ENCODE data around the gene CTNNA3. TPM values are rescaled to one million over a fixed set of nuclear protein-coding genes. Genes with fewer than 3 reads are reported as not detected.

CTNNA3 gene
- total RNA-seq, 1 experiment from 2014 or later = 0.32 TPM

DNA sequence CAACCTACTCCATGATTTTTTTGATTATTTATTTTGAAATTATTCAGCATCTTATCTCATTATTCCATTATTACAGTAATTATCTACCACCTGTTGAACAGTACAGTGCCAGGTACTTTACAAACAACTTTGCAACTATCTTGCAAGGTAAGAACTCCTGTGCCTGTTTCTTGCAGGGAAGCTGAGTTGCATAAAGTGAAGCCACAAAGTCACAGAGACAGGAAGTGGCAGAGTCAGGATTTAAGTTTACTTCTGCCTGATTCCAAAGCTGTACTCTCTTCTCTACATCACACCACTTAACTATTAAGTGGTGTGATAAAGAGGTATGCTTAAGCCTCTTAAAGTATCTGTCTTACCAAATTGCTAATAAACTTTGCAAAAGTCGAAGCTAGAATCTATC, 690.0 kb downstream of the CTNNA3 start:
- no peaks in the 10 kb centered on the region for H3K36me3 ChIP-seq (ENCODE audit: control insufficient read depth in 1 of 2, insufficient read depth in 2 of 2, low read length in 2 of 2)
- H3K9me2 ChIP-seq (ENCODE audit: insufficient read depth) = no peaks in the 10 kb centered on the region
- DNase-seq (ENCODE audit: low read depth, low spot score) (no peak), ATAC-seq (no peak)
- no peak overlapping the region for H3K9ac ChIP-seq (ENCODE audit: low read length)
- ChIA-PET CTCF (no interaction called here), RAD21 (ENCODE audit: low non-redundant PET in 1 of 2, low total read pairs in 2 of 2, uncharacterized antibody in 2 of 2, unreplicated experiment in 2 of 2) (no interaction called here), POLR2A (no interaction called here)
- no peak overlapping the region for H3K4me2 ChIP-seq (ENCODE audit: low read length)
- no TSS peak for BruUV-seq (replicated peaks)
- intact Hi-C loops (cut with micrococcal nuclease) = no loop called here
- no peaks in the 10 kb centered on the region for H3K27me3 ChIP-seq (ENCODE audit: insufficient read depth, low read length)
- H3K27ac ChIP-seq (ENCODE audit: low read depth, low read length) = no peak overlapping the region
- no peaks in the 10 kb centered on the region for H3K9me3 ChIP-seq (ENCODE audit: control insufficient read depth in 1 of 2, insufficient read depth in 1 of 2, low read depth in 1 of 2, low read length in 2 of 2)
- TF ChIP-seq JUND (IDR thresholded peaks at IDR 0.05) = no peak
- no peak for TF ChIP-seq ZNF274 (IDR thresholded peaks at IDR 0.05; ENCODE audit: low read depth, low read length)
- TF ChIP-seq EZH2phosphoT487 (IDR thresholded peaks at IDR 0.05; ENCODE audit: borderline replicate concordance) = no peak
- TF ChIP-seq SP1 (IDR thresholded peaks at IDR 0.05; ENCODE audit: low read depth) = no peak
- TF ChIP-seq YY1 (IDR thresholded peaks at IDR 0.05; ENCODE audit: extremely low read depth, insufficient replicate concordance, low read depth, low read length) = no peak
- TF ChIP-seq ELF1 (IDR thresholded peaks at IDR 0.05; ENCODE audit: borderline replicate concordance, low read depth) = no peak
- no peak for TF ChIP-seq SRF (IDR thresholded peaks at IDR 0.05; ENCODE audit: low read depth)
- TF ChIP-seq RAD21 (IDR thresholded peaks at IDR 0.05; ENCODE audit: low read depth) = no peak
- TF ChIP-seq, protein P1, sequence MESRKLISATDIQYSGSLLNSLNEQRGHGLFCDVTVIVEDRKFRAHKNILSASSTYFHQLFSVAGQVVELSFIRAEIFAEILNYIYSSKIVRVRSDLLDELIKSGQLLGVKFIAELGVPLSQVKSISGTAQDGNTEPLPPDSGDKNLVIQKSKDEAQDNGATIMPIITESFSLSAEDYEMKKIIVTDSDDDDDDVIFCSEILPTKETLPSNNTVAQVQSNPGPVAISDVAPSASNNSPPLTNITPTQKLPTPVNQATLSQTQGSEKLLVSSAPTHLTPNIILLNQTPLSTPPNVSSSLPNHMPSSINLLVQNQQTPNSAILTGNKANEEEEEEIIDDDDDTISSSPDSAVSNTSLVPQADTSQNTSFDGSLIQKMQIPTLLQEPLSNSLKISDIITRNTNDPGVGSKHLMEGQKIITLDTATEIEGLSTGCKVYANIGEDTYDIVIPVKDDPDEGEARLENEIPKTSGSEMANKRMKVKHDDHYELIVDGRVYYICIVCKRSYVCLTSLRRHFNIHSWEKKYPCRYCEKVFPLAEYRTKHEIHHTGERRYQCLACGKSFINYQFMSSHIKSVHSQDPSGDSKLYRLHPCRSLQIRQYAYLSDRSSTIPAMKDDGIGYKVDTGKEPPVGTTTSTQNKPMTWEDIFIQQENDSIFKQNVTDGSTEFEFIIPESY (IDR thresholded peaks at IDR 0.05; ENCODE audit: extremely low read depth, insufficient replicate concordance, low read length) = no peak
- TF ChIP-seq, protein P2, sequence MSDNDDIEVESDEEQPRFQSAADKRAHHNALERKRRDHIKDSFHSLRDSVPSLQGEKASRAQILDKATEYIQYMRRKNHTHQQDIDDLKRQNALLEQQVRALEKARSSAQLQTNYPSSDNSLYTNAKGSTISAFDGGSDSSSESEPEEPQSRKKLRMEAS (IDR thresholded peaks at IDR 0.05) = no peak
- no peak for TF ChIP-seq EZH2 (IDR thresholded peaks at IDR 0.05)
- TF ChIP-seq, protein P3, sequence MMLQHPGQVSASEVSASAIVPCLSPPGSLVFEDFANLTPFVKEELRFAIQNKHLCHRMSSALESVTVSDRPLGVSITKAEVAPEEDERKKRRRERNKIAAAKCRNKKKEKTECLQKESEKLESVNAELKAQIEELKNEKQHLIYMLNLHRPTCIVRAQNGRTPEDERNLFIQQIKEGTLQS (IDR thresholded peaks at IDR 0.05) = no peak
- TF ChIP-seq, protein P4, sequence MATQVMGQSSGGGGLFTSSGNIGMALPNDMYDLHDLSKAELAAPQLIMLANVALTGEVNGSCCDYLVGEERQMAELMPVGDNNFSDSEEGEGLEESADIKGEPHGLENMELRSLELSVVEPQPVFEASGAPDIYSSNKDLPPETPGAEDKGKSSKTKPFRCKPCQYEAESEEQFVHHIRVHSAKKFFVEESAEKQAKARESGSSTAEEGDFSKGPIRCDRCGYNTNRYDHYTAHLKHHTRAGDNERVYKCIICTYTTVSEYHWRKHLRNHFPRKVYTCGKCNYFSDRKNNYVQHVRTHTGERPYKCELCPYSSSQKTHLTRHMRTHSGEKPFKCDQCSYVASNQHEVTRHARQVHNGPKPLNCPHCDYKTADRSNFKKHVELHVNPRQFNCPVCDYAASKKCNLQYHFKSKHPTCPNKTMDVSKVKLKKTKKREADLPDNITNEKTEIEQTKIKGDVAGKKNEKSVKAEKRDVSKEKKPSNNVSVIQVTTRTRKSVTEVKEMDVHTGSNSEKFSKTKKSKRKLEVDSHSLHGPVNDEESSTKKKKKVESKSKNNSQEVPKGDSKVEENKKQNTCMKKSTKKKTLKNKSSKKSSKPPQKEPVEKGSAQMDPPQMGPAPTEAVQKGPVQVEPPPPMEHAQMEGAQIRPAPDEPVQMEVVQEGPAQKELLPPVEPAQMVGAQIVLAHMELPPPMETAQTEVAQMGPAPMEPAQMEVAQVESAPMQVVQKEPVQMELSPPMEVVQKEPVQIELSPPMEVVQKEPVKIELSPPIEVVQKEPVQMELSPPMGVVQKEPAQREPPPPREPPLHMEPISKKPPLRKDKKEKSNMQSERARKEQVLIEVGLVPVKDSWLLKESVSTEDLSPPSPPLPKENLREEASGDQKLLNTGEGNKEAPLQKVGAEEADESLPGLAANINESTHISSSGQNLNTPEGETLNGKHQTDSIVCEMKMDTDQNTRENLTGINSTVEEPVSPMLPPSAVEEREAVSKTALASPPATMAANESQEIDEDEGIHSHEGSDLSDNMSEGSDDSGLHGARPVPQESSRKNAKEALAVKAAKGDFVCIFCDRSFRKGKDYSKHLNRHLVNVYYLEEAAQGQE (IDR thresholded peaks at IDR 0.05; ENCODE audit: low read depth) = no peak
- TF ChIP-seq CBX3 (IDR thresholded peaks at IDR 0.05; ENCODE audit: low read depth) = no peak
- TF ChIP-seq EGR1 (IDR thresholded peaks at IDR 0.05; ENCODE audit: low read depth) = no peak
- no peaks in the 10 kb centered on the region for H4K20me1 ChIP-seq (ENCODE audit: insufficient read depth)
- no peaks in the 10 kb centered on the region for H3K79me2 ChIP-seq (ENCODE audit: insufficient read depth, low read length)
- no peaks in the 10 kb centered on the region for H3K4me1 ChIP-seq (ENCODE audit: control insufficient read depth in 1 of 2, insufficient read depth in 2 of 2, low read length in 2 of 2)
- no peak overlapping the region for H2AFZ ChIP-seq (ENCODE audit: low read depth, low read length, poor library complexity, severe bottlenecking)
- H3K4me3 ChIP-seq (replicated peaks in 1 of 2; ENCODE audit: low read depth in 1 of 2, low read length in 2 of 2) = no peak overlapping the region
